AG04449 (cell line): ENCODE measurements around the gene TBC1D10A.

Source experiments
- CTCF ChIA-PET: fragments of 350-600 bp; formaldehyde crosslinking; extraction: SDS; loops from one replicate; lab custom pipeline; 2021; ENCODE audit warnings: antibody characterized with exemption; lab: Yijun Ruan, JAX
- POLR2A ChIA-PET: fragments of 400-600, 350-600 bp; formaldehyde crosslinking; extraction: SDS; loops from one replicate; lab custom pipeline; 2020; ENCODE audit warnings: antibody characterized with exemption, inconsistent platforms; lab: Yijun Ruan, JAX
- DNase-seq: peaks from one replicate; pipeline ENCODE4 v3.0.0-alpha.2; 2010; ENCODE audit warnings: low read depth, low spot score
- H3K4me3 ChIP-seq: 2 replicates; pipeline ENCODE4 v1.5.1; 2011; ENCODE audit warnings: low read depth, mild to moderate bottlenecking, control low read depth, low read length
- CTCF ChIP-seq: IDR thresholded peaks from one replicate; pipeline ENCODE4 v1.5.1; 2011; ENCODE audit warnings: mild to moderate bottlenecking, moderate library complexity, low read length, control low read depth, inconsistent platforms; ENCODE audit not compliant: insufficient read depth; ENCODE audit errors: missing control alignments

TBC1D10A gene

DNA sequence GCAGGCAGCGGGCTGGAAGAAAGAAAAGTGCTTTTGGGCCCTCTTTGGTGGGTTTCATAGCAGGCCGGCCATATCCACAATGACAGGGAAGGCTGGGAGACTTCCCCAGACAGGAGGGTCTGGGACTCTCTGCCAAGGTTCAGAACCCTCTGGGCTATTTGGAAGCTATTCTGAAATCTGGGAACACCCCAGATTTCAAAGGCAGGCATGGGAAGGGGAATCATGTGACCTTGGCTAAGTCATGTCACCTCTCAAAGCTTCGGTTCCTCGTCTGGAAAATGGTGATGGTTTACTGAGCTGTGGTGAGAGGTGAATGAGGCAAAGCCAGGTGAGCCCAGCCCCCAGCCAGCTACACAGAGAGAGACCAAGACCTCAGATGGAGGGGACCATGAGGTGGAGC, 42.1 kb downstream of the TBC1D10A start:
- CTCF ChIA-PET, result interaction anchor here (0.8 to 7.9 kb wide), 5 partner anchors 16 to 176 kb away, joined by 3 to 235 read pairs (median 5); partner anchors contain the start of genes RNF215 and SEC14L2
- POLR2A ChIA-PET, result no interaction called here
- no peak for DNase-seq
- H3K4me3 ChIP-seq, result no peak overlapping the region
- TF ChIP-seq CTCF, result no peak

DNA sequence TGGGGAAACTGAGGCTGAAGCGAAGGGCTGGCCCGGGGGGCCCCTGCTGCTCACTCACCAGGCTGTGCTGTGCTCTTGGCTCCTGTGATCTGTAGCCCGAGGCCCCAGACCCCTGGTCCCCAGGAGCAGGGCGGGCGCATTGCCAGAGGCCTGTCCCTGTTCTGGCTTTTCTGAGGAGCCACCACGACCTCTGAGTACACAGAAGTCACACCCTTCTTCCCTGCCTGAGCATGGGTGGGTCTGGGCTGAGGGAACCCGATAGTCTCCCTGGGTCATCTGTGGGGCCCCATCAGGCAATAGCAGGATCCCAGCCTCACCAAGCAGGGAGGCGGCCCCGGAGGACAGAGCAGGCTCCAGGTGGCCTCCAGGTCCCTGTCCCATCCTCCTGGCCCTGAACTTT, 42.6 kb downstream of the TBC1D10A start:
- POLR2A ChIA-PET, result no interaction called here
- H3K4me3 ChIP-seq, result no peak overlapping the region
- no peak for TF ChIP-seq CTCF
- no peak for DNase-seq
- CTCF ChIA-PET, result interaction anchor here (0.6 to 7.9 kb wide), 4 partner anchors 29 to 246 kb away, joined by 3 to 235 read pairs (median 4); partner anchors contain the start of genes RNF215 and SEC14L2

GRCh38 chr22:30283342-30283741, 43.4 kb downstream of the TBC1D10A start:
- no peak for TF ChIP-seq CTCF
- ChIA-PET CTCF (interaction anchor here (1.0 to 1.7 kb wide), 5 partner anchors 20 to 175 kb away, joined by 3 to 11 read pairs (median 4); no protein-coding TSS in a partner anchor), POLR2A (no interaction called here)
- DNase-seq, result no peak
- no peak overlapping the region for H3K4me3 ChIP-seq

- ChIA-PET CTCF (interaction anchor here (1.3 to 1.7 kb wide), 4 partner anchors 19 to 175 kb away, joined by 4 to 11 read pairs (median 8); no protein-coding TSS in a partner anchor), POLR2A (no interaction called here)
- H3K4me3 ChIP-seq, result no peak overlapping the region
- TF ChIP-seq CTCF, result no peak
- DNase-seq, result no peak
Observed at GRCh38 chr22:30282616-30283046, 44.1 kb downstream of the TBC1D10A start.

DNA sequence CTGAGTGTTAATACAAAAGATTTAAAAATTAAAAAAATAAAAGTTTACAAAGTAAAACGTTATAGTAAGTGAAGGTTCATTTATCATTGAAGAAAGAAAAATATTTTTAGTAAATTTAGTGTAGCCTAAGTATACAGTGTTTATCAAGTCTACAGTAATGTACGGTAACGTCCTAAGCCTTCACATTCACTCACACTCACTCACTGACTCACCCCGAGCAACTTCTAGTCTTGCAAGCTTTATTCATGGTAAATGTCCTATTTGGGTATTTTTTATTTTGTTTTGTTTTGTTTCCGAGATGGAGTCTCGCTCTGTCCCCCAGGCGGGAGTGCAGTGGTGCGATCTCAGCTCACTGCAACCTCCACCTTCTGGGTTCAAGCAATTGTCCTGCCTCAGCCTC, 46.2 kb downstream of the TBC1D10A start:
- CTCF ChIA-PET, result interaction anchor here (1.0 to 7.5 kb wide), 9 partner anchors 7 to 204 kb away, joined by 3 to 77 read pairs (median 6); partner anchors contain the start of gene CASTOR1
- H3K4me3 ChIP-seq, result no peak overlapping the region
- POLR2A ChIA-PET, result interaction anchor here (1.0 kb wide), 1 partner anchor 46 kb away, joined by 3 read pairs; the partner anchor contains the start of gene TBC1D10A
- TF ChIP-seq CTCF, result no peak
- DNase-seq, result no peak

- H3K4me3 ChIP-seq, result no peak overlapping the region
- no peak for DNase-seq
- ChIA-PET CTCF (interaction anchor here (1.0 to 7.5 kb wide), 8 partner anchors 8 to 205 kb away, joined by 4 to 77 read pairs (median 8); partner anchors contain the start of gene CASTOR1), POLR2A (interaction anchor here (0.6 kb wide), 2 partner anchors 49 to 66 kb away, joined by 3 read pairs; no protein-coding TSS in a partner anchor)
- TF ChIP-seq CTCF, result no peak
Observed at GRCh38 chr22:30279932-30280331, 46.8 kb downstream of the TBC1D10A start.
